ENCODE measurements around the gene TBPL1. TPM values are rescaled to one million over a fixed set of nuclear protein-coding genes. Genes with fewer than 3 reads are reported as not detected.

TBPL1 gene
- total and polyA plus RNA-seq, 9 of the 15 experiments (the other 6 are each of a cell fraction or from before 2014, with no cell fraction given), result 78.1 to 152 (median 107) TPM

- no peak for TF ChIP-seq ZNF668 (CRISPR knock-in tag; IDR thresholded peaks at IDR 0.05)
- no peak for TF ChIP-seq MNT (conservative IDR thresholded peaks at IDR 0.05)
- TF ChIP-seq NR2C1 (IDR thresholded peaks at IDR 0.05), result no peak
- no peak for TF ChIP-seq NR2C1 (tag; IDR thresholded peaks at IDR 0.05)
- TF ChIP-seq, protein P1, sequence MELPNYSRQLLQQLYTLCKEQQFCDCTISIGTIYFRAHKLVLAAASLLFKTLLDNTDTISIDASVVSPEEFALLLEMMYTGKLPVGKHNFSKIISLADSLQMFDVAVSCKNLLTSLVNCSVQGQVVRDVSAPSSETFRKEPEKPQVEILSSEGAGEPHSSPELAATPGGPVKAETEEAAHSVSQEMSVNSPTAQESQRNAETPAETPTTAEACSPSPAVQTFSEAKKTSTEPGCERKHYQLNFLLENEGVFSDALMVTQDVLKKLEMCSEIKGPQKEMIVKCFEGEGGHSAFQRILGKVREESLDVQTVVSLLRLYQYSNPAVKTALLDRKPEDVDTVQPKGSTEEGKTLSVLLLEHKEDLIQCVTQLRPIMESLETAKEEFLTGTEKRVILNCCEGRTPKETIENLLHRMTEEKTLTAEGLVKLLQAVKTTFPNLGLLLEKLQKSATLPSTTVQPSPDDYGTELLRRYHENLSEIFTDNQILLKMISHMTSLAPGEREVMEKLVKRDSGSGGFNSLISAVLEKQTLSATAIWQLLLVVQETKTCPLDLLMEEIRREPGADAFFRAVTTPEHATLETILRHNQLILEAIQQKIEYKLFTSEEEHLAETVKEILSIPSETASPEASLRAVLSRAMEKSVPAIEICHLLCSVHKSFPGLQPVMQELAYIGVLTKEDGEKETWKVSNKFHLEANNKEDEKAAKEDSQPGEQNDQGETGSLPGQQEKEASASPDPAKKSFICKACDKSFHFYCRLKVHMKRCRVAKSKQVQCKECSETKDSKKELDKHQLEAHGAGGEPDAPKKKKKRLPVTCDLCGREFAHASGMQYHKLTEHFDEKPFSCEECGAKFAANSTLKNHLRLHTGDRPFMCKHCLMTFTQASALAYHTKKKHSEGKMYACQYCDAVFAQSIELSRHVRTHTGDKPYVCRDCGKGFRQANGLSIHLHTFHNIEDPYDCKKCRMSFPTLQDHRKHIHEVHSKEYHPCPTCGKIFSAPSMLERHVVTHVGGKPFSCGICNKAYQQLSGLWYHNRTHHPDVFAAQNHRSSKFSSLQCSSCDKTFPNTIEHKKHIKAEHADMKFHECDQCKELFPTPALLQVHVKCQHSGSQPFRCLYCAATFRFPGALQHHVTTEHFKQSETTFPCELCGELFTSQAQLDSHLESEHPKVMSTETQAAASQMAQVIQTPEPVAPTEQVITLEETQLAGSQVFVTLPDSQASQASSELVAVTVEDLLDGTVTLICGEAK (IDR thresholded peaks at IDR 0.05), result no peak
- TF ChIP-seq, protein P1 (CRISPR knock-in tag; IDR thresholded peaks at IDR 0.05), result no peak
- no peak for TF ChIP-seq BRF1 (IDR thresholded peaks at IDR 0.05; ENCODE audit: borderline replicate concordance, extremely low read depth, insufficient read length)
- no peak for TF ChIP-seq SIN3A (IDR thresholded peaks at IDR 0.05; ENCODE audit: borderline replicate concordance in 2 of 2, control insufficient read depth in 1 of 2, low read depth in 2 of 2, low read length in 2 of 2)
- peak; percentile 14; the same call in 1 of the 2 replicates for TF ChIP-seq ADNP (tag; IDR thresholded peaks at IDR 0.05)
- TF ChIP-seq SREBF2 (CRISPR knock-in tag; IDR thresholded peaks at IDR 0.05), result no peak
- no peak for TF ChIP-seq ZNF24 (IDR thresholded peaks at IDR 0.05)
- no peak for TF ChIP-seq CC2D1A (IDR thresholded peaks at IDR 0.05)
- TF ChIP-seq MYNN (IDR thresholded peaks at IDR 0.05), result no peak
- no peak for TF ChIP-seq MYNN (CRISPR knock-in tag; IDR thresholded peaks at IDR 0.05)
- no peak for TF ChIP-seq PHB2 (IDR thresholded peaks at IDR 0.05; ENCODE audit: low read depth)
- TF ChIP-seq IRF2 (CRISPR knock-in tag; IDR thresholded peaks at IDR 0.05), result no peak
- no peak for TF ChIP-seq ZBTB7A (IDR thresholded peaks at IDR 0.05; ENCODE audit: borderline replicate concordance, control insufficient read depth, low read depth, low read length)
- no peak for TF ChIP-seq FOXK1 (CRISPR knock-in tag; IDR thresholded peaks at IDR 0.05; ENCODE audit: borderline replicate concordance)
Measured at GRCh38 chr6:133955582-133956415, 2.8 kb downstream of the TBPL1 start (continued).

All from K562 (cell line).